ENCODE measurements around the gene RNF17. TPM values are rescaled to one million over a fixed set of nuclear protein-coding genes. Genes with fewer than 3 reads are reported as not detected.
"Not testable (repeated sequence)": the region's sequence is repeated elsewhere in the genome, so short reads cannot be mapped to it uniquely, and the experiment has no call there.

The RNF17 gene
- total RNA-seq, 6 experiments from 2014 or later: not detected

- H3K27me3 Mint-ChIP-seq (ENCODE audit: insufficient read depth): peaks cover 10% of the 10 kb centered on the region
- H3K4me1 Mint-ChIP-seq (ENCODE audit: low read depth): no peaks in the 10 kb centered on the region
- H3K27ac Mint-ChIP-seq: no peak overlapping the region
- no peak for DNase-seq
- TF ChIP-seq, protein P1, sequence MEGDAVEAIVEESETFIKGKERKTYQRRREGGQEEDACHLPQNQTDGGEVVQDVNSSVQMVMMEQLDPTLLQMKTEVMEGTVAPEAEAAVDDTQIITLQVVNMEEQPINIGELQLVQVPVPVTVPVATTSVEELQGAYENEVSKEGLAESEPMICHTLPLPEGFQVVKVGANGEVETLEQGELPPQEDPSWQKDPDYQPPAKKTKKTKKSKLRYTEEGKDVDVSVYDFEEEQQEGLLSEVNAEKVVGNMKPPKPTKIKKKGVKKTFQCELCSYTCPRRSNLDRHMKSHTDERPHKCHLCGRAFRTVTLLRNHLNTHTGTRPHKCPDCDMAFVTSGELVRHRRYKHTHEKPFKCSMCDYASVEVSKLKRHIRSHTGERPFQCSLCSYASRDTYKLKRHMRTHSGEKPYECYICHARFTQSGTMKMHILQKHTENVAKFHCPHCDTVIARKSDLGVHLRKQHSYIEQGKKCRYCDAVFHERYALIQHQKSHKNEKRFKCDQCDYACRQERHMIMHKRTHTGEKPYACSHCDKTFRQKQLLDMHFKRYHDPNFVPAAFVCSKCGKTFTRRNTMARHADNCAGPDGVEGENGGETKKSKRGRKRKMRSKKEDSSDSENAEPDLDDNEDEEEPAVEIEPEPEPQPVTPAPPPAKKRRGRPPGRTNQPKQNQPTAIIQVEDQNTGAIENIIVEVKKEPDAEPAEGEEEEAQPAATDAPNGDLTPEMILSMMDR (IDR thresholded peaks at IDR 0.05): no peak
- no peaks in the 10 kb centered on the region for H3K36me3 Mint-ChIP-seq (ENCODE audit: low read depth)
- no peaks in the 10 kb centered on the region for H3K9me3 Mint-ChIP-seq
- H3K4me3 Mint-ChIP-seq: no peak overlapping the region
Observed at GRCh38 chr13:24802074-24802473, 38.1 kb downstream of the RNF17 start.

- H3K27me3 Mint-ChIP-seq (ENCODE audit: insufficient read depth): peaks cover 1% of the 10 kb centered on the region
- H3K27ac Mint-ChIP-seq: no peak overlapping the region
- no peak for DNase-seq
- TF ChIP-seq, protein P1 (IDR thresholded peaks at IDR 0.05): no peak
- H3K9me3 Mint-ChIP-seq: no peaks in the 10 kb centered on the region; the same call in 1 of the 2 replicates
- no peaks in the 10 kb centered on the region for H3K36me3 Mint-ChIP-seq (ENCODE audit: low read depth)
- no peak overlapping the region for H3K4me3 Mint-ChIP-seq
- H3K4me1 Mint-ChIP-seq (ENCODE audit: low read depth): no peaks in the 10 kb centered on the region
Observed at GRCh38 chr13:24821207-24821606, 57.2 kb downstream of the RNF17 start.

- Mint-ChIP-seq H3K4me3 (no peak overlapping the region), H3K4me1 (ENCODE audit: low read depth) (no peaks in the 10 kb centered on the region), H3K9me3 (no peaks in the 10 kb centered on the region; the same call in 1 of the 2 replicates), H3K36me3 (ENCODE audit: low read depth) (no peaks in the 10 kb centered on the region), H3K27me3 (ENCODE audit: insufficient read depth) (peaks cover 1% of the 10 kb centered on the region), H3K27ac (no peak overlapping the region)
- TF ChIP-seq, protein P1 (IDR thresholded peaks at IDR 0.05): no peak
- DNase-seq: no peak
Observed at GRCh38 chr13:24822640-24823039, 58.7 kb downstream of the RNF17 start.

DNA sequence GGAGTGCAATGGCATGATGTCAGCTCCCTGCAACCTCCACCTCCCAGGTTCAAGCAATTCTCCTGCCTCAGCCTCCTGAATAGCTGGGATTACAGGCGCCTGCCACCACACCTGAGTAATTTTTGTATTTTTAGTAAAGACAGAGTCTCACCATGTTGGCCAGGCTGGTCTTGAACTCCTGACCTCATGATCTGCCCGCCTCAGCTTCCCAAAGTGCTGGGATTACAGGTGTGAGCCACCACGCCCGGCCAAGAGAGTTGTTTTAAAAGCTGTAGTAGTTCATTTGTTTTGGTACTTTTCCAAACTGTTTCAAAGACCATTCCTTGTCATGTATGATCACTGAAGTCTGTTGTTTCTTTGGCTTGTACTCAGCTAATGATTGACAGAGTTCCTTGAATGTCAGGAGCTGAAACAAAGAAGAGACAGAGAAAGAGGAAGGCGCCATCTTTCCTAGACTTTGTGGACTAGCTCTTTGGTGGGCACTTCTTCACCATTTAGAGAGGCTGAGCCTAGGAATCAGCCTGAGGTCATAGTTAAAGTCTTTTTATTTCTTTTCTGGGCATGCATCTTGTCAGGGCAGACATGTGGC is 59.2 kb downstream of the RNF17 start:
- H3K4me1 Mint-ChIP-seq (ENCODE audit: low read depth); H3K4me3 Mint-ChIP-seq; H3K27ac Mint-ChIP-seq; H3K9me3 Mint-ChIP-seq; H3K36me3 Mint-ChIP-seq (ENCODE audit: low read depth); DNase-seq; H3K27me3 Mint-ChIP-seq (ENCODE audit: insufficient read depth): not testable (repeated sequence)

- Mint-ChIP-seq H3K4me1 (ENCODE audit: low read depth) (no peaks in the 10 kb centered on the region), H3K9me3 (no peaks in the 10 kb centered on the region), H3K36me3 (ENCODE audit: low read depth) (no peaks in the 10 kb centered on the region), H3K27ac (no peak overlapping the region), H3K4me3 (no peak overlapping the region), H3K27me3 (ENCODE audit: insufficient read depth) (no peaks in the 10 kb centered on the region)
- DNase-seq: no peak
- TF ChIP-seq, protein P1 (IDR thresholded peaks at IDR 0.05): no peak
Observed at GRCh38 chr13:24827799-24828198, 63.8 kb downstream of the RNF17 start.

DNA sequence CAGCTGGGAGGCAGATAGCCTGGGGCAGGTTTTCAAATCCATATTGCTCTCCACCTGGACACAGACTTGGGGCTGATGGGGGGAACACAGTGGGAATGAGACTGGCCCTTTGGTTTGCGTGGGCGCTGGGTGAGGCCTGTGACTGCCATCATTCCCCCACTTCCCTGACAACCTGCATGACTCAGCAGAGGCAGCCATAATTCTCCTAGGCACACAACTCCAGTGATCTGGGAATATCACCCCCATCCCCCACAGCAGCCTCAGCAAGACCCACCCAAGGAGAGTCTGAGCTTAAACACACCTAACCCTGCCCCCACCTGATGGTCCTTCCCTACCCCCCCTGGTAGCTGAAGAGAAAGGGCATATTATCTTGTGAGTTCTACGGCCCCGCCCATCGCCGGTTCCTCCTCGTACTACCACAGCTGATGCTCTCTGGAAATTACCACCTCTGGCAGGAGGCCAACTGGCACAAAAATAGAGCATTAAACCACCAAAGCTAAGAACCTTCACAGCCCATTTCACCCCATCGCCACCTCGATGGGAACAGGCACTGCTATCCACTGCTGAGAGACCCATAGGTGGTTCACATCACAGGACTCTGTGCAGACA is 71.0 kb downstream of the RNF17 start:
- no peak overlapping the region for H3K27ac Mint-ChIP-seq
- H3K36me3 Mint-ChIP-seq (ENCODE audit: low read depth): no peaks in the 10 kb centered on the region
- no peak for DNase-seq
- no peaks in the 10 kb centered on the region for H3K4me1 Mint-ChIP-seq (ENCODE audit: low read depth)
- no peaks in the 10 kb centered on the region for H3K9me3 Mint-ChIP-seq
- no peak overlapping the region for H3K4me3 Mint-ChIP-seq
- TF ChIP-seq, protein P1 (IDR thresholded peaks at IDR 0.05): no peak
- no peaks in the 10 kb centered on the region for H3K27me3 Mint-ChIP-seq (ENCODE audit: insufficient read depth)

DNA sequence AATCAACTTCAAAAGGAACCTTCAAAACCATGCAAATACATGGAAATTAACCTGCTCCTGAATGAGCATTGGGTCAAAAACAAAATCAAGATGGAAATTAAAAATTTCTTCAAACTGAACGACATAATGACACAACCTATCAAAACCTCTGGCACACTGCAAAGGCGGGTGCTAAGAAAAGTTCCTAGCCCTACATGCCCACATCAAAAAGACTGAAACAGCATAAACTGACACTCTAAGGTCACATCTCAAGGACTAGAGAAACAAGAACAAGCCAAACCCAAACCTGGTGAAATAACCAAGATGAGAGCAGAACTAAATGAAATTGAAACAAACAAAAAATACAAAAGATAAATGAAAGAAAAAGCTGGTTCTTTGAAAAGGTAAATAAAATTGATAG is 73.6 kb downstream of the RNF17 start:
- not testable (repeated sequence) for H3K4me3 Mint-ChIP-seq; H3K4me1 Mint-ChIP-seq (ENCODE audit: low read depth); H3K9me3 Mint-ChIP-seq; H3K27me3 Mint-ChIP-seq (ENCODE audit: insufficient read depth); DNase-seq; H3K36me3 Mint-ChIP-seq (ENCODE audit: low read depth); H3K27ac Mint-ChIP-seq
